H1 (cell line): ENCODE measurements around the gene GALNT17. TPM values are rescaled to one million over a fixed set of nuclear protein-coding genes. Genes with fewer than 3 reads are reported as not detected.

Experiments
- CREB1 ChIP-seq: IDR thresholded peaks from 2 replicates; pipeline ENCODE4 v1.6.1; 2012; ENCODE audit warnings: inconsistent platforms
- EZH2 ChIP-seq: fragments of 200-600 bp; sonication (generic); IDR thresholded peaks from 2 replicates; pipeline ENCODE4 v1.7.1; 2012; ENCODE audit warnings: low read depth, mild to moderate bottlenecking, moderate library complexity, low read length, inconsistent platforms; ENCODE audit not compliant: severe bottlenecking
- RNF2 ChIP-seq: fragments of 200-900, 300-1000 bp; sonication (generic); IDR thresholded peaks from 2 replicates; pipeline ENCODE4 v1.7.1; 2016; ENCODE audit warnings: borderline replicate concordance, low read depth, mild to moderate bottlenecking, antibody characterized with exemption, low read length; ENCODE audit not compliant: poor library complexity, severe bottlenecking; ENCODE audit errors: missing control alignments
- SIX5 ChIP-seq: IDR thresholded peaks from 2 replicates; pipeline ENCODE4 v1.6.1; 2011; ENCODE audit warnings: mild to moderate bottlenecking, low read depth, low read length
- SP1 ChIP-seq: IDR thresholded peaks from 2 replicates; pipeline ENCODE4 v1.6.1; 2011; ENCODE audit warnings: low read depth, low read length
- SP2 ChIP-seq: IDR thresholded peaks from 2 replicates; pipeline ENCODE4 v1.6.1; 2012; ENCODE audit warnings: mild to moderate bottlenecking, low read length, inconsistent platforms
- YY1 ChIP-seq: IDR thresholded peaks from 2 replicates; pipeline ENCODE4 v1.6.1; 2011; ENCODE audit warnings: low read depth, mild to moderate bottlenecking, low read length
- polyA plus RNA-seq, 7 experiments: library from polyadenylated mRNA; depleted of rRNA in 3 of 7; stranded (reverse) in 5 of 7; unstranded in 2 of 7; fragments of >200 nt in 5 of 7; fragments of 200-250 nt in 2 of 7; gene quantifications; 1 replicate in 5 of 7; 2 replicates in 1 of 7; 4 replicates in 1 of 7; pipeline versions ENCODE4 v1.2.1 to v1.2.3, GENCODE V29; 2011 to 2013; ENCODE audit warnings: missing spikeins in 2 of 7, mixed read lengths in 2 of 7
- total RNA-seq: library from RNA; stranded (reverse); fragmentation: NEBNext Ultra II Directional; extraction: Animal tissue kit (Norgen Biotek cat#: 25700); gene quantifications from 2 replicates; pipeline ENCODE4 v1.2.1, GENCODE V29; 2021
- TF ChIP-seq, protein P1 (sequence below): fragments of 300-600 bp; sonication (generic); IDR thresholded peaks from 2 replicates; pipeline ENCODE4 v1.7.1; 2012; ENCODE audit warnings: low read length, moderate library complexity, mild to moderate bottlenecking, inconsistent platforms; ENCODE audit not compliant: insufficient replicate concordance

Gene GALNT17
- total and polyA plus RNA-seq, 2 of the 8 experiments (the other 6 are each of a cell fraction or from before 2014, with no cell fraction given): 37.7 to 47.0 TPM

DNA sequence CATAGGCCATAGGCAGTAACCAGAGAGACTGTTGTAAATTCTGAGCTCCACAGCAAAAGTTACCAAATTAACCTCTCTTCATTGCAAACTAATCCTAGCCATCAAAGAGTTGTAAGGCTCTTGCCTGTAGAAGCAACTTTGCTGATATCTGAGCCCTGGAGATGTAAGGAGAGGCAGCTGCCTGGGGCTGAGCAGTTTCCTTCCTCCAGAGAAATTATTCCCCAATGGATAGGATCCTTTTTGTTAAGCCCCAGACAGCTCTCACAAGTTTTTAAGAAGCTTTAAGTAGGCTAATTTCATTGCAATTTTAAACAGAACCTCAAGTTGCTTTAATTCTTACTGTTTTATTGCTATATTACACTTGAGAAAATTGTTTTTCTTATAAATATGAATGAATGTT lies 211.1 kb downstream of the GALNT17 start (continued):
- TF ChIP-seq, protein P1, sequence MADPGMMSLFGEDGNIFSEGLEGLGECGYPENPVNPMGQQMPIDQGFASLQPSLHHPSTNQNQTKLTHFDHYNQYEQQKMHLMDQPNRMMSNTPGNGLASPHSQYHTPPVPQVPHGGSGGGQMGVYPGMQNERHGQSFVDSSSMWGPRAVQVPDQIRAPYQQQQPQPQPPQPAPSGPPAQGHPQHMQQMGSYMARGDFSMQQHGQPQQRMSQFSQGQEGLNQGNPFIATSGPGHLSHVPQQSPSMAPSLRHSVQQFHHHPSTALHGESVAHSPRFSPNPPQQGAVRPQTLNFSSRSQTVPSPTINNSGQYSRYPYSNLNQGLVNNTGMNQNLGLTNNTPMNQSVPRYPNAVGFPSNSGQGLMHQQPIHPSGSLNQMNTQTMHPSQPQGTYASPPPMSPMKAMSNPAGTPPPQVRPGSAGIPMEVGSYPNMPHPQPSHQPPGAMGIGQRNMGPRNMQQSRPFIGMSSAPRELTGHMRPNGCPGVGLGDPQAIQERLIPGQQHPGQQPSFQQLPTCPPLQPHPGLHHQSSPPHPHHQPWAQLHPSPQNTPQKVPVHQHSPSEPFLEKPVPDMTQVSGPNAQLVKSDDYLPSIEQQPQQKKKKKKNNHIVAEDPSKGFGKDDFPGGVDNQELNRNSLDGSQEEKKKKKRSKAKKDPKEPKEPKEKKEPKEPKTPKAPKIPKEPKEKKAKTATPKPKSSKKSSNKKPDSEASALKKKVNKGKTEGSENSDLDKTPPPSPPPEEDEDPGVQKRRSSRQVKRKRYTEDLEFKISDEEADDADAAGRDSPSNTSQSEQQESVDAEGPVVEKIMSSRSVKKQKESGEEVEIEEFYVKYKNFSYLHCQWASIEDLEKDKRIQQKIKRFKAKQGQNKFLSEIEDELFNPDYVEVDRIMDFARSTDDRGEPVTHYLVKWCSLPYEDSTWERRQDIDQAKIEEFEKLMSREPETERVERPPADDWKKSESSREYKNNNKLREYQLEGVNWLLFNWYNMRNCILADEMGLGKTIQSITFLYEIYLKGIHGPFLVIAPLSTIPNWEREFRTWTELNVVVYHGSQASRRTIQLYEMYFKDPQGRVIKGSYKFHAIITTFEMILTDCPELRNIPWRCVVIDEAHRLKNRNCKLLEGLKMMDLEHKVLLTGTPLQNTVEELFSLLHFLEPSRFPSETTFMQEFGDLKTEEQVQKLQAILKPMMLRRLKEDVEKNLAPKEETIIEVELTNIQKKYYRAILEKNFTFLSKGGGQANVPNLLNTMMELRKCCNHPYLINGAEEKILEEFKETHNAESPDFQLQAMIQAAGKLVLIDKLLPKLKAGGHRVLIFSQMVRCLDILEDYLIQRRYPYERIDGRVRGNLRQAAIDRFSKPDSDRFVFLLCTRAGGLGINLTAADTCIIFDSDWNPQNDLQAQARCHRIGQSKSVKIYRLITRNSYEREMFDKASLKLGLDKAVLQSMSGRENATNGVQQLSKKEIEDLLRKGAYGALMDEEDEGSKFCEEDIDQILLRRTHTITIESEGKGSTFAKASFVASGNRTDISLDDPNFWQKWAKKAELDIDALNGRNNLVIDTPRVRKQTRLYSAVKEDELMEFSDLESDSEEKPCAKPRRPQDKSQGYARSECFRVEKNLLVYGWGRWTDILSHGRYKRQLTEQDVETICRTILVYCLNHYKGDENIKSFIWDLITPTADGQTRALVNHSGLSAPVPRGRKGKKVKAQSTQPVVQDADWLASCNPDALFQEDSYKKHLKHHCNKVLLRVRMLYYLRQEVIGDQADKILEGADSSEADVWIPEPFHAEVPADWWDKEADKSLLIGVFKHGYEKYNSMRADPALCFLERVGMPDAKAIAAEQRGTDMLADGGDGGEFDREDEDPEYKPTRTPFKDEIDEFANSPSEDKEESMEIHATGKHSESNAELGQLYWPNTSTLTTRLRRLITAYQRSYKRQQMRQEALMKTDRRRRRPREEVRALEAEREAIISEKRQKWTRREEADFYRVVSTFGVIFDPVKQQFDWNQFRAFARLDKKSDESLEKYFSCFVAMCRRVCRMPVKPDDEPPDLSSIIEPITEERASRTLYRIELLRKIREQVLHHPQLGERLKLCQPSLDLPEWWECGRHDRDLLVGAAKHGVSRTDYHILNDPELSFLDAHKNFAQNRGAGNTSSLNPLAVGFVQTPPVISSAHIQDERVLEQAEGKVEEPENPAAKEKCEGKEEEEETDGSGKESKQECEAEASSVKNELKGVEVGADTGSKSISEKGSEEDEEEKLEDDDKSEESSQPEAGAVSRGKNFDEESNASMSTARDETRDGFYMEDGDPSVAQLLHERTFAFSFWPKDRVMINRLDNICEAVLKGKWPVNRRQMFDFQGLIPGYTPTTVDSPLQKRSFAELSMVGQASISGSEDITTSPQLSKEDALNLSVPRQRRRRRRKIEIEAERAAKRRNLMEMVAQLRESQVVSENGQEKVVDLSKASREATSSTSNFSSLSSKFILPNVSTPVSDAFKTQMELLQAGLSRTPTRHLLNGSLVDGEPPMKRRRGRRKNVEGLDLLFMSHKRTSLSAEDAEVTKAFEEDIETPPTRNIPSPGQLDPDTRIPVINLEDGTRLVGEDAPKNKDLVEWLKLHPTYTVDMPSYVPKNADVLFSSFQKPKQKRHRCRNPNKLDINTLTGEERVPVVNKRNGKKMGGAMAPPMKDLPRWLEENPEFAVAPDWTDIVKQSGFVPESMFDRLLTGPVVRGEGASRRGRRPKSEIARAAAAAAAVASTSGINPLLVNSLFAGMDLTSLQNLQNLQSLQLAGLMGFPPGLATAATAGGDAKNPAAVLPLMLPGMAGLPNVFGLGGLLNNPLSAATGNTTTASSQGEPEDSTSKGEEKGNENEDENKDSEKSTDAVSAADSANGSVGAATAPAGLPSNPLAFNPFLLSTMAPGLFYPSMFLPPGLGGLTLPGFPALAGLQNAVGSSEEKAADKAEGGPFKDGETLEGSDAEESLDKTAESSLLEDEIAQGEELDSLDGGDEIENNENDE: no peak
- no peak for TF ChIP-seq EZH2
- no peak for TF ChIP-seq SP2
- no peak for TF ChIP-seq SP1
- TF ChIP-seq CREB1: no peak
- no peak for TF ChIP-seq SIX5
- no peak for TF ChIP-seq RNF2
- TF ChIP-seq YY1: no peak
- TF ChIP-seq, all 59 proteins: peak for 0
